Measurements from ENCODE around the gene PNPLA7.

GRCh38 chr9:137445930-137446431 is 104.2 kb downstream of the PNPLA7 start:
- TF ChIP-seq CTCF (IDR thresholded peaks at IDR 0.05), result no peak
- no peak for TF ChIP-seq POLR2A (IDR thresholded peaks at IDR 0.05)
